ENCODE measurements around the gene KRTAP5-3. TPM values are rescaled to one million over a fixed set of nuclear protein-coding genes. Genes with fewer than 3 reads are reported as not detected.
"Not testable (repeated sequence)": the region's sequence is repeated elsewhere in the genome, so short reads cannot be mapped to it uniquely, and the experiment has no call there.

KRTAP5-3 gene
- total RNA-seq, 1 donor from 2014 or later: not detected

DNA sequence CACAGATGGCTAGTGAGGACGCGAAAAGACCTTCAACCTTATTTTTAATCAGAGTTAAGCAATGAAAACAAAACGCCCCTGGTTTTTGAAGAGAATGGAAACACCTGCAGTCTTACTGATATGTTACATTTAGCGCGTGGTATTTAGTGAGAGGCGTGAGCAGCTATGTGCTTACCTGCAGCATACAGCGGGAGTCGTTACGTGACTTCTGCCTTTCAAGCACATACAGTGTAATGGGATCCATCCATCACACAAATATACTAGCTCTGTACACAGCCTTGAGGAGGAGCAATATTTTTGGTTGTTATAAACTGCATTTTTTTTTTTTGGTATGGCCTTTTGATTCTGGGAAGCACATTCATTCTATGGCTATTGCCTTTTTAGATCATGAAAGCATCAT, 15.6 kb downstream of the KRTAP5-3 start:
- ATAC-seq (no peak), DNase-seq (no peak)
- intact Hi-C loops (cut with micrococcal nuclease): no loop called here

DNA sequence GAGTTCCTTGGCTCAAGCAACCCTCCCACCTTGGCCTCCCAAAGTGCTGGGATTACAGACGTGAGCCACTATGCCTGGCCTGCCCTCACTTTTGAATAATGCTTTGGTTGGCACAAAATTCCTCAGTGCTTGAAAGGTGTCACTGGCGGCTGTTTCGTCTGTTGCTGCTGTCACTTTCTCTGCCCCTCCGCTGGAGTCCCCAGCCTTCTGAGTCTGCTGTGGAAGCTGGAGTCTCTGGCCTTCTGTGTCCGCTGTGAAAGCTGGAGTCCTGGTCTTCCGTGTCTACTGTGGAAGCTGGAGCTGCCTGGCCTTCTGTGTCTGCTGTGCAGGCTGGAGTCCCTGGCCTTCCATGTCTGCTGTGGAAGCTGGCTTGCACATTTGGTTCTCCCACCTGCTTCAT, 18.3 kb downstream of the KRTAP5-3 start:
- intact Hi-C loops (cut with micrococcal nuclease): no loop called here
- ATAC-seq: no peak
- no peak for DNase-seq

DNA sequence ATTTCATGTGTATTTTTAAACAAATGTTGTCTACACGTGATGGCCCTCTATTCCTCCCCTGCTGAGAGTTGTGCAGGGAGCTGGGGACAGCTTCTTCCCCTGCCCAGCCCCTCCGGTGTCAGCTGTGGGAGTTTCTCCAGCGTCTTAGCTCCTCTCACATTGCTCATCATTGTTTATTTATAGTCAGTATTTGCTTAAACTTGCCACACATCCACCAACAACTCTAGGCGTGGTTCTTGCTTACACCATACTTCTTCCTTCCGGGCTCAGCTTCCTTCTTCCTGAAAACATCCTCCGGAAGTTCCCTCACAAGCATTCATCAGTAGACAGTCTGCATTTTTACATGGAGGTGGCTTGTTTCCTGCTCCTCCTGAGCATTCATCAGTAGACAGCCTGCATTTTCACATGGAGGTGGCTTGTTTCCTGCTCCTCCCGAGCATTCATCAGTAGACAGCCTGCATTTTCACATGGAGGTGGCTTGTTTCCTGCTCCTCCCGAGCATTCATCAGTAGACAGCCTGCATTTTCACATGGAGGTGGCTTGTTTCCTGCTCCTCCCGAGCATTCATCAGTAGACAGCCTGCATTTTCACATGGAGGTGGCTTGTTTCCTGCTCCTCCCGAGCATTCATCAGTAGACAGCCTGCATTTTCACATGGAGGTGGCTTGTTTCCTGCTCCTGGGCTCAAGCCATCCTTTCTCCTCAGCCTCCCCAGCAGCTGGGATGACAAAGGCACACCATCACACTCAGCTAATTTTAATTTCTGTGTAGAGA, 18.9 kb downstream of the KRTAP5-3 start:
- ATAC-seq: peak; percentile 66
- DNase-seq; intact Hi-C loops (cut with micrococcal nuclease): not testable (repeated sequence)

DNA sequence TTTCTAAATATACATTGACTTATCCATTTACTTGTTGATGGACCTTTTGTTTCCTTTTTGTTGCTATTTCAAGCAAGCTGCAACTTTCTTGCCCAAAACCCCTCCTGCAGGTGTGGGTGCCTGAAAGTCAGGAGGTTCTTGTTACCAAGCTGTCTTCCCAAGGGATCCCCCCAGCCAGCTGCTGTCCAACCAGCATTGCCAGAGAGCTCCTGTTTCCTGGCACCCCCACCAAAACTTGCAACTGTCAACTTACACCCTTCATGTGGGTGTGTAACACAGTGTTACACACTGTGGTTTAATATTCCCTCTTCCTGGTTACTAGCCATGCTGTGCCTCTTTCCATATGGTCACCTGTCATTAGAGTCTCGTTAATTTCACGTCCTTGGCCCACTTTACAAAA, 21.6 kb downstream of the KRTAP5-3 start:
- ATAC-seq (no peak), DNase-seq (no peak)
- intact Hi-C loops (cut with micrococcal nuclease): no loop called here

DNA sequence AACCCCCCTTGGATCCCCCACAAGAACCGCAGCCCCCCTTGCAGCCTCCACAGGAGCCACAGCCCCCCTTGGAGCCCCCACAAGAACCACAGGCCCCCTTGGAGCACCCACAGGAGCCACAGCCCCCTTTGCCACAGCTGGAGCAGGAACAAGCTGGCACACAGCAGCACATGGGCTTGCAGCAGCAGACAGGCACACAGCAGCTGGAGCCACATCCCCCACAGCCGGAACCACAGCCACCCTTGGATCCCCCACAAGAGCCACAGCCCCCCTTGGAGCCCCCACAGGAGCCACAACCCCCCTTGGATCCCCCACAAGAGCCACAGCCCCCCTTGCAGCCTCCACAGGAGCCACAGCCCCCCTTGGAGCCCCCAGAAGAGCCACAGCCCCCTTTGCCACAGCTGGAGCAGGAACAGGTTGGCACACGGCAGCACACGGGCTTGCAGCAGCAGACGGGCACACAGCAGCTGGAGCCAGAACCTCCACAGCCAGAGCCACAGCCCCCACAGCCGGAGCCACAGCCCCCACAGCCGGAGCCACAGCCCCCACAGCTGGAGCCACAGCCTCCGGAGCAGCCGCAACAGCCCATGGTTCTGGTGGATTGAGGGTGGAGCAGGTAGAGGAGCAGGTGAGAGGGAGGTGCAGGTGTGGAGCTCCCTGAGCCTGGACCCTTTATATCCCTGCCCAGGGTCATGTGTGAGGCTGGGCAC, 23.4 kb downstream of the KRTAP5-3 start, which contains the start of gene KRTAP5-1:
TSS of gene KRTAP5-1 (minus strand) at position 623 of the 710 bp plus-strand sequence. CDS start at position 589, 34 bp downstream.
- DNase-seq; intact Hi-C loops (cut with micrococcal nuclease); ATAC-seq: not testable (repeated sequence)

DNA sequence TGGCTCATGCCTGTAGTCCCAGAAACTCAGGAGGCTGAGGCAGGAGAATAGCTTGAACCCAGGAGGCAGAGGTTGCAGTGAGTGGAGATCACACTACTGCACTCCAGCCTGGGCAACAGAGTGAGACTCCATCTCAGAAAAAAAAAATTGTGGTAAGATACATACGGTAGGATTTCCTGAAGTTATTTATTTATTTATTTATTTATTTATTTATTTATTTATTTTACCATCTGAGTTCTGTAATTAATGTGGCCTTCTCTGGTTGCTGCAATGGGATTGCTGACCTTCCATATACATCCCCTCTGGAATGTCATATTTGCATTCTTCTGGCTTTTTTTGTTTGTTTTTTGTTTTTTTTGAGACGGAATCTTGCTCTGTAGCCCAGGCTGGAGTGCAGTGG, 25.4 kb downstream of the KRTAP5-3 start:
- intact Hi-C loops (cut with micrococcal nuclease); DNase-seq; ATAC-seq: not testable (repeated sequence)

DNA sequence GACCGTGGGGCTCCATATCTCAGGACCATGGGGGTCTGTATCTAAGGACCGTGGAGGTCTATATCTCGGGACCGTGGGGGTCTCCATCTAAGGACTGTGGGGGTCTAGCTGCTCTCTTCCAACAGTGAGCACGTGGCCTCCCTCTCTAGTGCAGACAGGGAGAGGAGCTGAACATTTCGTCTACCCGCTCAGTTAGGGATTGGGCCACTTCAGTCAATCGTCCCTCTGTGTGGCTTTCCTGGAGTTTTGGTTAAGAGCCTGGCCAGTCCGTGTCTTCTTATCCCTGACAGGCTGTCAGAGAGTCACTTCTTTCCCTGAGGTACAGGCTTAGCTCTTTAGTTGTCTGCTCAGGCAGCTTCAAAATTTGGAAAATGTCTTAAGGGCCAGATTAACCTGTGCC, 26.3 kb downstream of the KRTAP5-3 start:
- ATAC-seq: no peak
- intact Hi-C loops (cut with micrococcal nuclease): no loop called here
- no peak for DNase-seq

DNA sequence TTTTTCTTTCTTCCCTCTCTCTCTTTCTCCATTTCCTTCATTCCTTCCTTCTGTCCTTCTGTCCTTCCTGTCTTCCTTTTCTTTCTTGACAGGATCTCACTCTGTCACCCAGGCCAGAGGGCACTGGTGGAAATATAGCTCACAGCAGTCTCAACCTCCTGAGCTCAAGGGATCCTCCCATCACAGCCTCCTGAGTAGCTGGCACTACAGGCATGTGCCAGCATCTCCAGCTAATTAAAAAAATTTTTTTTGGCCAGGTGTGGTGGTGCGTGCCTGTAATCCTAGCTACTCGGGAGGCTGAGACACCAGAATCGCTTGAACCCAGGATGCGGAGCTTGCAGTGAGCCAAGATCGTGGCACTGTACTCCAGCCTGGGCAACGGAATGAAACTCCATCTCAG, 31.4 kb downstream of the KRTAP5-3 start:
- no peak for ATAC-seq
- no peak for DNase-seq
- intact Hi-C loops (cut with micrococcal nuclease): no loop called here

DNA sequence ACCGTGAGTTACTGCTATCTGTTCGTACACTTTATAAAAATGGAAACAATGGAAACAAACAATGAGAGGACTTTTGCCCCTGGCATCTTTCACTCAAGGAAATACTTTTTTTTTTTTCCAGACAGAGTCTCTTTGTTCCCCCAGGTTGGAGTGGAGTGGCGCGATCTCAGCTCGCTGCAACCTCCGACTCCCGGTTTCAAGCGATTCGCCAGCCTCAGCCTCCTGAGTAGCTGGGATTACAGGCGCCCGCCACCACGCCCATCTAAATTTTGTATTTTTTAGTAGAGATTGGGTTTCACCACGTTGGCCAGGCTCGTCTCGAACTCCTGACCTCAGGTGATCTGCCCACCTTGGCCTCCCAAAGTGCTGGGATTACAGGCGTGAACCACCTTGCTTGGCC, 32.5 kb downstream of the KRTAP5-3 start:
- ATAC-seq; intact Hi-C loops (cut with micrococcal nuclease); DNase-seq: not testable (repeated sequence)

DNA sequence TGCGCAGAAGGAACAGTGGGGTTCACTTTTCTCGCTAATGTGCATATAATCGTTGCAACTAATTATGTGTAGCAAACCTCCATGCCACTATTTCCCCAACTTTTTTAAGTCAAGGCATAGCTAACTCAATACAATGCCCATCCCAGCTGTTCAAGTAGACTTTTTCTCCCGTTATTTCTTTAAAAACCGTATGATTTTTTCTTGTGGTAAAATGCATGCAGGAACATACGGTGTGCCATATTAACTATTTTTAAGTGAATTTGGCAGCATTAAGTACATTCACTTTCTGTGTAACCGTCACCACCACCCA, 33.4 kb downstream of the KRTAP5-3 start:
- DNase-seq: no peak
- ATAC-seq: no peak
- intact Hi-C loops (cut with micrococcal nuclease): no loop called here

DNA sequence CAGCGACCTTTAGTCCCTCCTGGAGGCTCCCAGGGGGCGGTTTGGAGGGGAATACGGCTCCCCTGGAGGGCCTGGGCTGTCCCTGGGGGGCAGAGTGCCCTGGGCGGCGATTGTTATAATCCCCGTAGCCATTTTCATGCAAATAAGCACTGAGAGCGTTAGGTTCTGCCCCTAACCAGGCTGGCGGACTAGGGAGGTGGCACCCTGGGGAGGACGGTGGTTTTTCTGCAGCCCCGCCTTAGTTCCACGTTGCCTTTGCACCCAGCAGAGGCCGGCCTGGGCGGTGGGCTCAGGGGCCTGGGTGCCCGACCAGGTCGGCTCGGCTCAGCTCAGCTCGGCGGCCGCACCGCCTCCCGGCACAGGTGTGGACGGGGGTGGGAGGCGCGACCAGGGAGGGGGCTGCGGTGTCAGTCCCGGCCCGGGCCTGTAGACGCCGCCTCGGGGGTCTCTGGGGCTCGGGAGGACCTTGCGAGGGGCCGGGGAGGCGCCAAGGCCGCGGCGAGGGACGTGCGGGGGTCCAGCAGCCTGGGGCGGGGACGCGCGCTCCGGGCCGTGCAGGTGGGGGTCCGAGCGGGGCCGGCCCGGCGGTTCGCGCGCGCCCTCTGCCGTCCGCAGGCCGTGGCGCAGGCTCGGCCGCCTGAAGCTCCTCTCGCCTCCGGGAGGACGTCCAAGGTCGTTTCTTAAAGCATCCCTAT, 33.9 kb downstream of the KRTAP5-3 start:
- intact Hi-C loops (cut with micrococcal nuclease): no loop called here
- peak; percentile 82 for DNase-seq

DNA sequence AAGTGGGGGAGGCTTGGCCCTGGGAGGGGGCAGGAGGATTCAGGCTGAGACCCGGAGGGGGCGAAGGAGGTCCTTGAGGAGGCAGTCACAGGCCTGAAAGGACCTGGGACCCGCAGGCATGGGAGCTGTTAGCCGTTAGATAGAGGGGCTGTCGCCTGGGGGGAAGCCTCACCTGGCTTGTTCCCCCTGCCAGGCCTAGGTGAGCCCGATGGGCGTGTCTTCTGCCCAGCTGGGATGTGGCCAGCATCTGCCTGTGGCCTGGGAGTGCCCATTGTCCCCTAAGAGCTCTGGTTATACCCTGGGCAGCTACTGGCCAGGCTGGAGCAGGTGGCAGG, 34.4 kb downstream of the KRTAP5-3 start:
- intact Hi-C loops (cut with micrococcal nuclease): no loop called here
- DNase-seq: peak; percentile 45
- ATAC-seq: peak; percentile 21

More for the DNA sequence above, 33.9 kb downstream of the KRTAP5-3 start:
- peak; percentile 61 for ATAC-seq

DNA sequence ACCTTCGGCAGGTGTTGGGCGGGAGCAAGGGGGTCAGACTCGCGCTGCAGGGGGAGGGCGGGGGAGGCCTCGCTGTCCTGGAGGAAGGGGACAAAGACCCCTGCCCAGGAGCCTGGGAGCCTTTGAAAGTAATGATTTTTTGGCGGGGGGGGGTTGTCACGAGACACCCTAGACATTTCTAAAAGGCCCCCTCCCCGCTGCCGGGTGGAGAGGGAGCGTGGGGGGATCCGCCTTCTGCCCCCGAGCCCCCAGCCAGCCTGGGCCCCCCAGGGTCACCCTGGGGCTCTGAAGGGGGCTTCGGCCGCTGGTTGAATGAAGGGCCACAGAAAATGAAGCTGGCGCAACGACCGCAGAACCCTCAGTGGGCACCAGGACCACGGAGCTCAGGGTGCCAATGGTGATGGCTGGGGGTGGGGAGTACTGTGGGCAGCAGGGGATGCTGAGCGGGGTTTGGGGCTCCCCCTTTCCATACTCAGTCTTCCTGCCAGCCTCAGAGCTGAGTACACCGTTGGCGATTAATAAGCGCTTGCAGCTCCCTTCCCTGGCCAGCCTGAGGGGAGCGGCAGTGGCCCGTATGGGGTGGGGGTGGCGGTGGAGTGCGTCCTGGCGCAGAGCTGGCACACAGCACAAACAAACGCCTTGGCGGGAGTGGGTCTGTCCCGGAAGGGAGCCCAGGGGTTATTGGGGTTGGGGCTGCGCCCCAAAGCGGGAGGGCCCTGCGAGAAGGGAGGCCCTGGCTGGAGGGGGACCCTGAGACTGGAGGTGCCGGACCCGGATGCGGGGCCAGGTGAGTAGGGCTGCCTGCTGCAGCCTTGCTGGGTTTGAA, 35.0 kb downstream of the KRTAP5-3 start:
- DNase-seq (peak; percentile 39), ATAC-seq (peak; percentile 2)
- intact Hi-C loops (cut with micrococcal nuclease): no loop called here

DNA sequence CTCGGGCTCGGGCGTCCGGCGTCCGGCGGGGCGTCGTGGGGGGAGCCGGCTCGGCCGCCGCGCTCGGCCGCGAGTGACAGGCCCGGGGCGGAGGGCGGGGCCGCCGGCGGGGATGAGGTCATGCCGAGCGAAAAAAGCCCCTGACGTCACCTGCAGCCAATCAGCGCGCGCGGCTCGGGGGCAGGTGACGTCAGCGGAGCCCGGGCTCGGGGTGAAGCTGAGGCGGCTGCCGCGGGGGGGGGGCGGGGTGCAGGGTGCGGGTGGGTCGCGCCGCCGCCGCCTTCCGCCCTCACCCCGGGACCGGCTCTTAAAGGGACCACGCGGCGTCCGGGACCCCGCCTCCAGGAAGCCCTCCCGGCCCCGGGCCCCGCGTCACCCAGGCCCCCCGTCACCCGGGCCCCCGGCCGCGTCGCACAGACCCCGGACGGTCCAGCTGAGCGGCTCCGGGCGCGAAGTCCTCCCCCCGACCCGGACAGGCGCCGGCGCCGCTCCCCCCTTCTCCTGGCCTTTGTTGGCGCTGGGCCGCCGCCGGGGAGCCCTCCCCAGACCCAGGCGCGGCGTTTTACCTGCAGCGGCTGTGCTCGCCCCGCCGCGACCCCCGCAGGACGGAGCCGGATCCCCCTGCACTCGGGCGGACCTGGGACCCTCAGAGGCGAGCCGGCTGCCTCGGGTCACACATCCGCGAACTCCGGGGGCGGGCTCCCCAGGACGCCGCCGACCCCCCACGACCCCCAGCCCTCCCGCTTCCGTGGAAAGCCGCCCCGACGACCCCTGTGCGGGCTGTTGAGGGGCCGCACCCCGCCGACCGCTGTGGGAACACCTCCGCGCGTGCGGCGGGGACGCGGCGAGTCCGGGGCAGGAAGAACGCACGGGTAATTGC, 35.8 kb downstream of the KRTAP5-3 start, which contains the start of gene DUSP8:
TSS of gene DUSP8 (minus strand) at position 75 of the 880 bp plus-strand sequence. CDS start 6,445 bp downstream, outside the sequence.
- ATAC-seq (peak; percentile 75), DNase-seq (peak; percentile 97)
- intact Hi-C loops (cut with micrococcal nuclease): no loop called here

DNA sequence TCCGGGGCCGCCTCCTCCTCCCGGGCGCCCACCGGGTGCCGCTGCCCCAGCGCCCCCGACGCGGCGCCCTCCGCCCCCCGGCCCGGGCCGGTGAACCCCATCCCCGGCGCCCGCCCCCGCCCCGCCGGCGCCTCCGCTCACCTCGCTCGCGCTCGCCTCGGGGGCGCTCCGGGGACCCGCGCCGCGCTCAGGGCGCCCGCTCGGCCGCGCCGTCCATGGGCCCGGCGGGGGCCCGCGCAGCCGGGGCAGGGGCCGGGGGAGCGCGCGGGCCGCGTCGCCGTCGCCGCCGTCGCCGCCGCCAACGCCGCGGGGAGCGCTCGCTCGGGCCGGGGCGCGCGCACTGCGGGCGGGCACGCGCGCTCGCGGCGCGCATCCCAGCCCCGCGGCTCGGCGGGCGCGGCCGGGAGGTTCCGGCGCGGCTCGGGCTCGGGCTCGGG, 36.5 kb downstream of the KRTAP5-3 start:
- ATAC-seq (no peak), DNase-seq (peak; percentile 36)
- intact Hi-C loops (cut with micrococcal nuclease): no loop called here

DNA sequence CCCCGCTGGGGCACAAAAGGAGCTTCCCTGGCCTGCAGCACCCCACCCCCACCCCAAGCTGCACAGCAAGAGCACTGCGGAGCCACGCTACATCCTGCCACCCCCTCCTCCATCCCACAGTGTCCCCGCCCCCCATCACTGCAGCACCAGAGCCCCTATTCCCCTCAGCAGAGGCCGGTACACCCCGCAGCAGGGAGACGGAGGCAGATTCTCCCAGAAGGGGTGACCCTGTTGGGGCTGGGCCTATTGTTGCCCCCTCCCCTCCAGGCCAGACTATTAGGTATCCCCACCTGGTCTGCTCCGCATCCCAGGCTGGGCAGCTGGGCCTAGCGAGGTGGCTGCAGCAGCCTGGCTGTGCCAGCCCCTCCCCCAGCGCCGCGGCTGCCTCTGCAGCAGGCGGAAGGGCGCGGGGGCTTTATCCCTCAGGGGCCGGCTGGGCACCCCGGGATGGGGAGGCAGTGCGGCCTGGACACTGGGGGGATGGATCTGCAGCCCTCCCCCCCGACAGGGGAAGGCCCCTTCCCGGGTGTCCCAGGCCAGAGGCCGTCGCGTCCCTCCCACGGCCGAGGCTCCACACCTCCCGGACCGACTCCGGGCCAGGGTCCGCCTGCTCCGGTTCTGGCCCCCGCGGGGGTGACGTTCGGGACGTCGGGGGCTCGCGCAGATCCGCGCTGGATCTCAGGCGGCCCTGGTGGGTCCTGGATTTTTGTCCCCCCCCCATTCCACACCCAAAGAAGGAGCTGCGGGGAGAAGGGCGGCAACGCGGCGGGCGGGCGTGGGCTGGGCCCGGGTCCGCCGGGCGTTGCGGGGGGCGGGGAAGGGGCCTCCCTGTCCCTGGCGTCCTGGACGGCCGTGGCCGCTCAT, 37.1 kb downstream of the KRTAP5-3 start:
- peak; percentile 0 for ATAC-seq
- DNase-seq: peak; percentile 53
- intact Hi-C loops (cut with micrococcal nuclease): no loop called here

DNA sequence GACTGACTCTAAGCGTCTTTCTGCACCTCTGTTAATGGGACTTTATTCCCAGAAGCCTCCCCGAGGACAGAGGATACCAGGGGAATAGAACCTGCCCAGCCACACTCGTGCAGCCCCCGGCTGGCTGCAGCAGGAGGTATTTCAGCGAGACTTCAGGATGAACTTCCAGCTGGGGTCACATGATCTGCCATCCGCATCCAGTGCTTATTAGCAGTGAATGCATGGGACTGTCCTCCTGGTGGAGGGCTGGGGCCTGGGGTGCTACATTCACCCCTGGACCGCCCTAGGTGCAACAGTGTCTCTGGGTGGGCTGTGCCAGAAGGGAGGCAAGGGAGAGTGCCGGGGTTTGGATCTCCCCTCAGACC, 37.8 kb downstream of the KRTAP5-3 start:
- DNase-seq (no peak), ATAC-seq (no peak)
- intact Hi-C loops (cut with micrococcal nuclease): no loop called here
